ENCODE measurements around the gene PLCD4.

PLCD4 gene

DNA sequence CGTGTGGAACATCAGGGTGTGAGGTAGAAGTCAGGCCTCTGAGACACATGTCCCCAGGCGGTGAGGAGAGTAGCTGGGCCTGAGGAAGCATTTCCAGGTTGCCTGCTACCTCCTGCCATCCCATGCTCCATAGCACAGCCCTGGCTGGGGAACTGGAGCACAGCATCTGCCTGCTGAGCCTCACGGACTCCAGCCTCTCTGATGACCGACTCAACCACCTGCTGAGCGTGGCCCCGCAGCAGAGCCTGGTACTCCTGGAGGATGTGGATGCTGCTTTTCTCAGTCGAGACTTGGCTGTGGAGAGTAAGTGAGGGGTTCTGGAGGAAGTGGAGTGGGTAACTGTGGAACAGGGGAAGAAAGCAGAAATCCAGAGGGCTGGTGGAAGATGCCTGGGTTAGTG, 54.7 kb downstream of the PLCD4 start:
- TF ChIP-seq, protein P1, sequence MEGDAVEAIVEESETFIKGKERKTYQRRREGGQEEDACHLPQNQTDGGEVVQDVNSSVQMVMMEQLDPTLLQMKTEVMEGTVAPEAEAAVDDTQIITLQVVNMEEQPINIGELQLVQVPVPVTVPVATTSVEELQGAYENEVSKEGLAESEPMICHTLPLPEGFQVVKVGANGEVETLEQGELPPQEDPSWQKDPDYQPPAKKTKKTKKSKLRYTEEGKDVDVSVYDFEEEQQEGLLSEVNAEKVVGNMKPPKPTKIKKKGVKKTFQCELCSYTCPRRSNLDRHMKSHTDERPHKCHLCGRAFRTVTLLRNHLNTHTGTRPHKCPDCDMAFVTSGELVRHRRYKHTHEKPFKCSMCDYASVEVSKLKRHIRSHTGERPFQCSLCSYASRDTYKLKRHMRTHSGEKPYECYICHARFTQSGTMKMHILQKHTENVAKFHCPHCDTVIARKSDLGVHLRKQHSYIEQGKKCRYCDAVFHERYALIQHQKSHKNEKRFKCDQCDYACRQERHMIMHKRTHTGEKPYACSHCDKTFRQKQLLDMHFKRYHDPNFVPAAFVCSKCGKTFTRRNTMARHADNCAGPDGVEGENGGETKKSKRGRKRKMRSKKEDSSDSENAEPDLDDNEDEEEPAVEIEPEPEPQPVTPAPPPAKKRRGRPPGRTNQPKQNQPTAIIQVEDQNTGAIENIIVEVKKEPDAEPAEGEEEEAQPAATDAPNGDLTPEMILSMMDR (conservative IDR thresholded peaks at IDR 0.05; ENCODE audit: low read length) = no peak
- DNase-seq (ENCODE audit: low read depth) = no peak
- H3K4me3 ChIP-seq (ENCODE audit: low read length) = no peak overlapping the region

DNA sequence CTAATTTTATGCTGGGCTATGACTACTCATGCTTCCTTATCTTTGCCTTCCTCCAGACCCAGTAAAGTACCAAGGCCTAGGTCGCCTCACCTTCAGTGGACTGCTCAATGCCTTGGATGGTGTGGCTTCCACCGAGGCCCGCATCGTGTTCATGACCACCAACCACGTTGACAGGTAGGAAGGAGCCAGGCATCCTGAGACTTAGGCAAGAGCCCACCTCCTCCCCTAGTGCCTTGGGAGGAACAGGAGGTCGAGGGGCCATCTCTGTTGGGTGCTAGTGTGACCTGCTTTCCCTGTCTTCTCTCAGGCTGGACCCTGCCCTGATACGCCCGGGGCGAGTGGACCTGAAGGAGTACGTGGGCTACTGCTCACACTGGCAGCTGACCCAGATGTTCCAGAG, 55.1 kb downstream of the PLCD4 start:
- TF ChIP-seq, protein P1 (conservative IDR thresholded peaks at IDR 0.05; ENCODE audit: low read length) = no peak

DNA sequence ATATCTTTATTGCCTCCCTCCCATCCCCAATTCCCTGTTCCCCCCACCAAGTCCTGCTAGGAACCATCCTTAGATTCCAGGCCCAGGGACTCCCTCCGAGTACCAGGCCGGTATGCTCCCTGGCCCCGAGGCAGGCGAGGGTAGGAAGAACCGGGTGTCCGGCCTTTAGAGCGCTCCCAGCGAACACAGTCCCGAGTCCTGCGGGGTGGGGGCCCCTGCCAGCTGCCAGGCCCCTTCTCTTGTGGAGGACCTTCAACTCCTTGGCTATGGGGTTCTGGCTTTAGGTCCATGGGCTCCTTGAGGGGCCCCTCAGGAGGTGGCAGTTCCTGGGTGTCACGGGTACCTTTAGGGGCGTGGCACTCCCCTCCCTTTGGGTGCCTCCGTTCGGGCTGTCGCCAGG, 56.2 kb downstream of the PLCD4 start:
- no peak overlapping the region for H3K4me3 ChIP-seq (ENCODE audit: low read length)
- TF ChIP-seq, protein P1 (conservative IDR thresholded peaks at IDR 0.05; ENCODE audit: low read length) = no peak
- DNase-seq (ENCODE audit: low read depth) = no peak

More for the DNA sequence above, 55.1 kb downstream of the PLCD4 start:
- no peak for DNase-seq (ENCODE audit: low read depth)
- H3K4me3 ChIP-seq (ENCODE audit: low read length) = no peak overlapping the region

DNA sequence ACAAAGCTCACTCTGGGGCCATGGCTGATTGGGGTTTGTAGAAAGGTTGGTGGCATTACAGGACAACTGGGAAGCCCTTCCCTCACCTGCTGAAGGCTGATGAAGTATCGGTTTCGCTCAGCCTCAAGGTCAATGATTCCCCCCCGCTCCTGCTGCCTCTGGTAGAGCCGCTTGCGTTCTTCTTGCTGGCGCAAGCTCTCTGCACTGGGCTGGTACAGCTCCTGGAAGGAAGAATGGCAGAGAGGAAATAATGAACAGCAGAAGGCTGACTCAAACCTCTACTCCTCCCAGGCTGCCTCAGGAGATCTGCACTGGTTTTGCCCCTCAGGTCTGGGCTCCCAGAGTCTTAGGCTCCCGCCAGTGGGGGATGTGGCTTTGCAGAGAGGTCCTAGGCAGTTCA, 57.0 kb downstream of the PLCD4 start:
- no peak for DNase-seq (ENCODE audit: low read depth)
- no peak overlapping the region for H3K4me3 ChIP-seq (ENCODE audit: low read length)
- TF ChIP-seq, protein P1 (conservative IDR thresholded peaks at IDR 0.05; ENCODE audit: low read length) = no peak

DNA sequence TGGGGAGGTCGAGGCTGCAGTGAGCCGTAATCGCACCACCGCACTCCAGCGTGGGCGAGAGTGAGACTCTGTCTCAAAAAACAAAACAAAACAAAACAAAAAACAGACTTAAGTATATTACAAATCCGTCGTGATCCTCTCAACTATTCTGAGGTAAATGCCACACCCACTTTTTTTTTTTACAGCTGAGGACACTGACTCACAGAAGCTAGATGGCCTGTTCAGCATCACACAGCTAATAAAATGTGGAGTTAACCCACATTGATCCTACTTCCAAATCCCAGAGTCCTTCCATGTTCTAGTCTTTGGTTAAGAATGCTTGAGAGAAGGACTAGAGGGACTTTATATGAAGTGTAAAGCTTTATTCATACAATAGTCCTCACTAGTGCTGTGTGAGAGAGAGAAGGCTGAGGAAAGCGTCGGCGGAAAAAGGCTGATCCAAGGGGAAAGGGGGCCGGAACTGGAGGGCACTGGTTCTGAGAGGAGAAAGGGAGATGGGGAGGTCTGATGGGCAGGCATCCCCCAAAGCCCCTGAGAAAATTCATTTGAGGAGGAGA, 63.5 kb downstream of the PLCD4 start:
- TF ChIP-seq, protein P1 (conservative IDR thresholded peaks at IDR 0.05; ENCODE audit: low read length) = no peak
- H3K4me3 ChIP-seq (ENCODE audit: low read length) = peak overlapping the region; percentile 96
- peak; percentile 12 for DNase-seq (ENCODE audit: low read depth)

DNA sequence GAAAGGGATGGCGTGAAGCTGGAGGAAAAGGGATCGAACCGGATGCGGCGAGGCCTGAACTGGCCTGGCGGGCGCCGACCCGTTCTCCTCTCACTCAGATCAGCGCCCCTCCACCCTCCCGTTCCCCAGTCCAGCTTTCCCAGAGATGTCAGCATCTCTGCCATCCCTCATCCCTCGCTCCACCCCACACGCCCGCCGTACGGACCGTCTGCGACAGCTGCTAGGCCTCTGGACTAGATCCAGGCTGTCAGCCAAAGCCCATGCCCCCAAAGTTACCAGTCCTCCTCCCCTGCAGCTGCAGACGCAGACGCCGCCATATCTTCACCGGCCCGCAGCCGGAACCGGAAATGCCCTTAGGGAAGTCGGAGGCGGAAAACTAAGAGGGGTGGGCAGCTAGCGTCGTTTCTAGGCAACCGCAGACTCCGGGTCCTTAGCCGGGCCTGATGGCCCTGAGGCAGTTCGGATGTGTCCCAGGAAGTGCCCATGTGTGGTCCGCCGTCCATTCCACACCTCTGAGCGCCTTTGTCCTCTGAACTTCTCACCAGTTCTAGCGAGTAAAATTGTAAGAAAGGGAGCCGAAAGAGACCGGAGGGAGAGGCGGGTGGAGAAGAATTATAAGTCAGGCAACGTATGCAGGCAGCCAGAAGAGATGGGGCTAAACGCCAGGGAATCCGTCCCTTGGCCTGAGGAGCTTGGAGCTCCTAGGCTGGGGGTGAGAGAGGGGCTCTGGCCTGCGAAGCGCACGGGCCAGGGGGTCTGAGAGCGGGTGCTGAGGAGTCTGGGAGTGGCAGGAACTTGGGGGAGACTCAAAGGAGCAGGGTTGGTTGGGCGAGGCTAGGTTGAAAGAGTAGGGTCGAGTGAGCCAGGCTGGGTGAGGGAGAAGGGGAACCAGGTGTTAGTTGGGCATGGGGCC, 64.2 kb downstream of the PLCD4 start, which contains the start of the genes RNF25 and STK36:
Gene RNF25, minus strand, starts transcription at position 349 of the 913 bp plus-strand sequence. Its CDS starts 32 bp downstream, at position 317.
Gene STK36, plus strand, starts transcription at position 433 of the 913 bp plus-strand sequence. CDS start 744 bp downstream, outside the sequence.
- H3K4me3 ChIP-seq (ENCODE audit: low read length) = peak within 1 kb of the TSS; percentile 96
- DNase-seq (ENCODE audit: low read depth) = peak; percentile 89
- TF ChIP-seq, protein P1 (conservative IDR thresholded peaks at IDR 0.05; ENCODE audit: low read length) = no peak
